Left renal pelvis (tissue), 4 donors: ENCODE results near the gene FAXDC2. TPM values are rescaled to one million over a fixed set of nuclear protein-coding genes. Genes with fewer than 3 reads are reported as not detected.
"Not testable (repeated sequence)": the region's sequence is repeated elsewhere in the genome, so short reads cannot be mapped to it uniquely, and the experiment has no call there.

Source experiments
- DNase-seq, 4 donors: peaks; one replicate each; pipeline ENCODE4 v3.0.0-alpha.2; 2013; ENCODE audit warnings: low read depth in 4 of 4, low spot score in 3 of 4
- polyA plus RNA-seq, 4 donors: library from polyadenylated mRNA; unstranded; fragments of 120-200 nt; gene quantifications; one replicate each; pipeline ENCODE4 v1.2.1, GENCODE V29; 2013; ENCODE audit not compliant: insufficient read length in 4 of 4

Gene FAXDC2
- polyA plus RNA-seq, 4 donors: 36.1 to 45.3 (median 40.3) TPM

DNA sequence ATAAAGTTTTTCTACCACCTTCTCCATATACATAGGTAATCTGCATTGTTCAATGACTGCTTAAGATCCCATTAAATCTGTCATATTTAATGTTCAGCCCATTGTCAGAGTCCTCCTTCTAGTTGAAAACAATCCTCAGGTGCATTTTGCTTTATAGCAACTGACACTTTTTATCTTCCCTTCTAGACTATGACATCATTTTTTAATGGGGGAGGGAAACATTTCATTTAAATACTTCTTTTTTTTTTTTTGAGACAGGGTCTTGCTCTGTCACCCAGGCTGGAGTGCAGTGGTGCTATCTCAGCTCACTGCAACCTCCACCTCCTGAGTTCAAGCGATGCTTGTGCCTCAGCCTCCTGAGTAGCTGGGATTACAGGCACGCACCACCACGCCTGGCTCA, 17.6 kb downstream of the FAXDC2 start:
- DNase-seq: not testable (repeated sequence)

DNA sequence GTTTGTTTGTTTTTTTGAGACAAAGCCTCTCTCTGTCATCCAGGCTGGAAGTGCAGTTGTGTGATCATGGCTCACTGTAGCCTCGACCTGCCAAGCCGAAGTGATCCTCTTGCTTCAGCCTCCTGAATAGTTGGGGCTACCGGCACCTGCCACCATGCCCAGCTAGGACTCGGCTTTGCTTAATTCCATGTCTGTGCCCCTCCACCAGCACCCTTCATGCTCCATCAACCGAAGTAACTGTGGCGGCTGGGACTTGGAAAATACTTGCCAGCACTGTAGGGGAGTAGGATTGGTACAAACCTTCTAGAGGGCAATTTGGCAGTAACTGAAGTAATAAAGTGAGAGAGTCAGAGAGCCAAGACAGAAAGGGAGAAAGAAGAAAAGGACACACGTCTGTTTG, 19.0 kb downstream of the FAXDC2 start:
- DNase-seq: no peak

DNA sequence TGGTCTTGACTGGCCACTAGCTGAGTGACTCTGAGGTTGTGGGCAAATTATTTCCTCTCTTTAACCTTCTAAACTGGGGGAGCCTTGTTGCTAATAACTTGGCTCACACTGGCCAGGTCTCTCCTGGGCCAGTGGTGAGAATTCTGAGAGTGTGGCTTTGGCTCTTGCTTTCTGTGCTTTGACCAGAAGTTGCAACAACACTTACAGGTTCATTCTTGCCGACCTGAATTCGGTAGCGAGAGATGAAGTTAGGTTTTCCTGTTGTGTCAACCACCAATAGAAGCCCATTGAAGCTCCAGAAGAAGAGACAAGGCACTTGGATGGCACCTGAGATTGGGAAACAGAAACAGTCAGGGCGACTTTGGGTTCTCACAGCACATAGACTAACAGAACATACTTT, 19.8 kb downstream of the FAXDC2 start:
- DNase-seq: no peak

DNA sequence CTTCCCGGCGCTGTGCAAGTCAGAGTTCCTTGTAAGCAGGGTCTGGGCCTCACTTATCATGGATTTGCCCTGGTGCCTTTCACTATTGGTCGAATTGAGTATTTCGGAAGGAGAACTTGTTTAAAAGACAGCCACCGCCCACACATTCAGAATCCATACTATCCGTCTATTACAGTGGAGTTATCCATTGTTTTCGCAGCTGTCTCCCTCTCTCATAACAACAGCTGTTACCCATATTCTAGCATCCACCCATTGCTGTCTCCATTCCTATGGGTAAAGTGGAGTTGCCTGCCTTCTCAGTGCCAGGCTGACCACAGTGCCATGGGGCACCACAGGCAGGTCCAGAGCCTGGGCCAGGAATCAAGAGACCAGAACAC, 20.2 kb downstream of the FAXDC2 start:
- no peak for DNase-seq

DNA sequence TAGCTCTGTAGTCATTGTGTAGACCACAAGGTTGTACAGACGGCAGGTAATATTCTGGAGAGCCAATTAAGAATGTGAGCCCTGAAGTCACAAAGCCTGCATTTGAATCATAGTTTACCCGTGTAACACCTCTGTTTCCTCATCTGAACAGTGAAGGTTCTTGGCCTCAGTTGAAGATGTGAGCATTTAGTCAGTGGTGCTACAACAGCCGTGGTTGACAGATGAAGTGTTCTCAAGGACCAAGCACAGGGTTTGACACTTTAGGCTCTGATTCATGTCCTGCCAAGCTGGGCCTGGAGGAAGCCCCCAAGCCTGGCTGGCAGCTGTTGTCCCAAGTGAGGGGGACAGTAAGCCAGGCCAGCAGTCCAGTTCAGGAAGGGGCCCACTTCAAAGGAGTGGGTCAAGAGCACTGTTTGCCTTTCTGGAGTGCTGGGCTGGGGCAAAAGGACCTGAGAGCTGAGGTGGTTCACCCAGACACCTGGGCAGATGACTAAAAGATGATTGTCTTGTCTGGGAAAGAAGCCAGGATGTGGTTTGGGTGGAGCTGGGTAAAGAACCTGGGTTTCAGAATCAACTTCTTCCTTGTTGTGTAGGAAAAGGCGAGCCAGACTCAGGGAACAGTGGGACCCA, 20.7 kb downstream of the FAXDC2 start:
- no peak for DNase-seq

DNA sequence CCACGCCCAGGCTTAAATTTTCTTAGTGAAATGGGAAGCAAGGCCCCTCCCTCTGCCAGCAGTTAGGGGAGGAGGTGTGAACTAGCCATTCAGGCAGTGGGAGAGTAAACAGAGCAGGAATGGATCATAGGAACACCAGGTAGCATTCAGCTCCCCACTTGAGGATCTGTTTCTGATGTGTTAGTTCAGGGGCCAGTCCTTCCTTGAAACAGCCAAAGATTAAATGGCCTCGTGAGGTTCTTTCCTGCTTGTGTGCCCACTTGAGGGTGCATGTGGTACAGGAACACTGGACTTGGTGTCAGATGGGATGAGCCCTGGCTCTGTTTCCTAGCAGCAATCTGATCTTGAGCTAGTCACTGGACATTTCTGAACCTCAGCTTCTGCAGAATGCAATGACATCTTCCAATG, 21.2 kb downstream of the FAXDC2 start:
- no peak for DNase-seq

DNA sequence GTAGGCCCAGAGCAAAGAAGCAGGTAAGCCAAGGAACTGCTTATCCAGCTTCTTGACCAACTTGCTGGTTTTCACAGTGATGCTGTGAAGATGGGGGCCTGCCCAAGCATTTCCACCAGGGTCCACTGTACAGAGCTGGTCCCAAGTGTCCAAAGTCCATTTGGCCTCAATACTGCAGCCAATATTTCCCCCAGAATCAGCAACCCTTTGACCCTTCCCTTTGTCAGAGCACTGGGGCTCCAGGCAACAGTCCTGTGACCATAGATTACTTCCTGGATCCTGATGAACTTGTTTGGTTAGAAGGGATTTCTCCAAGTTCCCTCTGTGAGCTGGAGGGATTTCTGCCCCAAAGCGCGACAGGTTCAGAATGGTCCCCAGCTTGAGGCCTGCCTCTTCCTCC, 26.3 kb downstream of the FAXDC2 start:
- no peak for DNase-seq

DNA sequence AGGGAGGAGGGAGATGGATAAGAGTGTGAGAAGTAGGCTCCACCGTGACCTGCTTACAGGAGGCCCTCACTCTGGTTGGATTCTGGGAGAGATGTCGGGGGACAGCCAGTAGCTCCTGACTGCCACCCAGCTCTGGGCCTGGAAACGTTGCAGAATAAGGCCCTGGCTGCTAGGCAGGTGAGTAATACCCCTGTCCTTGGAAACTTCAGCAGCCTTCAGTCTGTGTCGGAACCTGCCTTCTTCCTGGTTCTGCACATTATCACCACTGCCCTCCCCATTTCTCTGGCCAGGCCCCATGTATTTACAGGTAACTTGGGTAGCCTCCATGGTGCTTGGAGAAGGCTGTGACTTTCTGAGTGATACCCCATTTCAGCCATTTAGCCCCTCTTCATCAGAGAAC, 26.8 kb downstream of the FAXDC2 start:
- no peak for DNase-seq

DNA sequence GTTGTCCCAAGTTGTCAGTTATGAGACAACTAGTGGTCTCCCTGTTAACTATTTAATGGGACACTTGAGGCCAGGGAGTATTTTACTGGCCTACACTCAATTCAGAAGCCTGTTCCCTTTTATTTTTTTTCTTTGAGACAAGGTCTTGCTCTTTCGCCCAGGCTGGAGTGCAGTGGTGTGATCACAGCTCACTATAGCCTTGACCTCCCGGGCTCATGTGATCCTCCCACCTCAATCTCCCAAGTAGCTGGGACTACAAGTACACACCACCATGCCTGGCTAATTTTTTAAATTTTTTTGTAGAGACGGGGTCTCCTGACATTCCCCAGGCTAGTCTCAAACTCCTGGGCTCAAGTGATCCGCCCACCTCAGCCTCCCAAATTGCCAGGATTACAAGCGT, 27.5 kb downstream of the FAXDC2 start:
- DNase-seq: not testable (repeated sequence)

DNA sequence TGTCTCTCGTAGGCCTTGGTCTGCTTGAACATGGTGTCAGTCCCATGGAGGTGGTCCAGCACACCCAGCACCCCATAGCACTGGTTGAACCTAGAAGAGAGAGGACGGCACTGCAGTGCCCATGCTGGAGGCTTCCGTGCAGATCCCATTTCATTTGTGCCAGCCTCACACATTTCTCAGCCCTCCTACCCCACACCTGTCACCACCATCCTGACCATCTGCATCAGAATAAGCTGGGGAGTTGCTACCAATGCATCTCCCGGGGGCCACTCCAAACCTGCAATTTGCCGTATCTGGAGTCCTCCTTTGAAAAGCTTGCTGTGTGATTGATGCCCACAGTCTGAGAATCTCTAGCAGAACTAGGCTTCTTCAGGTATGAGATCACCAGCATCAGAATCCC, 30.0 kb downstream of the FAXDC2 start:
- DNase-seq: no peak

DNA sequence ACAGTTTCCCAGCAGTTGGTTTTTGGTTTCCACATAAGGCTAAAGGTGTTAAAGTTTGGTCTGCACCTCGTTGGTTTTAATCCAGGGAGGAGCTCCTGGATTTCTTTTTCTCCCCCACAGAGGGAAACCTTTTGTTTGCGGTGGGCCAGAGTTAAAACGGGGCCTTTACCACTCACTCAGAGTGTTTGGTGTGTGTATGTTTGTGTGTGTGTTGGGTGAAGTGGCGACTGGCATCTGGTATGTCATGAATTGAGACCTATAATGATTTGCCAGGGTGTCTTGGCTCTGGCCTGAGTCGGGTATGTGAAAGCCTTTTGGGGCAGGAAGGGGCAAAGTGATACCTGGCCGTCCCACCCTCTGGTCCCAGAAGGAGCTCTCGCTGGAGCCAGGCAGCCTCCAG, 30.9 kb downstream of the FAXDC2 start:
- DNase-seq: no peak

DNA sequence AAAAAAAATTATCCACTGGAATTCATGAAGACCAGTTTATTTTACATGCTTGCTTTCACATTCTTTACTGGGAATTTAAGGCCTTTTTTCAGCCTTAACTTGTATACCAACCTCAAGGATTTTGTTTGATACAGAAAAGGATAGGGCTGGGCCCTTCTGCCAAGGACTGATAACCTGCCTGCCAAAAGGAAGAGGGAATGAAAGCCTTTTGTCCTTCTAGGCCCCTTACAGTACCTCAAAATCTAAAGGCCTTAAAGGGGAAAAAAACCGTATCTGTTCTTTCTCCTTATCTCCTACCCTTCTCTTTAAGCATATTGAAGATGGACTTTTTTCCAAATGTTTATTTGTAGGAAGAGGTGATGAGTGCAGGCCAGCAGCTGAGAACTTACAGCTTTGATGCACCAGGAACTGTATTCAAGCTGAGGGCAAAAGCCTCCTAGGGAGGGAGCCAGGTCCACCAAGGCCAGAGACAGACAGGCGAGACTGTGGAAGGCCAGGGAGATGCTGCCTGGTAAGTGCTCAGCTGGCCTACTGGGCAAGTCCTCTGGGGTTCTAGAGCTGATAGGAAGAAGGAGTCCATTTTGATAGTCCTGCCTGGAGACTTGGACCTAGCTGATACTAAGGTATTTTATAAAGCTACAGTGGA, 31.8 kb downstream of the FAXDC2 start:
- DNase-seq: no peak

DNA sequence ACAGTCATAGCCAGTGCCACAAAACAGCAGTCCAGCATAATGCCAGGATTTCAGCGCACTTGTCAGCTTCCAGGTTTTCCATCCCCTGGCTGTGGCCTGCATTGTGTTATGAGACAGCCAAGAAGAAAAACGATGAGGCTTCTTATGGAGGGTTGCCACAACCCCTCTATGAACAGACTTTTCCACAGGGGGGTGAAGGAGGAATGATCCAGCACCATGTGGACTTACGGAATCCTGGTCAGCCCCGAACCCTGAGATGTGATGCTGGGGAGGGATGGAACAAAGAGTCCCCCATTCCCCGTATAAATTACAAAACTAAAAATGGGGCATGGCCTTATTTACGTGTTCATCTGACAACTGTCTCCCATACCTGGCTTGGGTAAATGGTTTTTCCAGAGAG, 32.6 kb downstream of the FAXDC2 start:
- no peak for DNase-seq

DNA sequence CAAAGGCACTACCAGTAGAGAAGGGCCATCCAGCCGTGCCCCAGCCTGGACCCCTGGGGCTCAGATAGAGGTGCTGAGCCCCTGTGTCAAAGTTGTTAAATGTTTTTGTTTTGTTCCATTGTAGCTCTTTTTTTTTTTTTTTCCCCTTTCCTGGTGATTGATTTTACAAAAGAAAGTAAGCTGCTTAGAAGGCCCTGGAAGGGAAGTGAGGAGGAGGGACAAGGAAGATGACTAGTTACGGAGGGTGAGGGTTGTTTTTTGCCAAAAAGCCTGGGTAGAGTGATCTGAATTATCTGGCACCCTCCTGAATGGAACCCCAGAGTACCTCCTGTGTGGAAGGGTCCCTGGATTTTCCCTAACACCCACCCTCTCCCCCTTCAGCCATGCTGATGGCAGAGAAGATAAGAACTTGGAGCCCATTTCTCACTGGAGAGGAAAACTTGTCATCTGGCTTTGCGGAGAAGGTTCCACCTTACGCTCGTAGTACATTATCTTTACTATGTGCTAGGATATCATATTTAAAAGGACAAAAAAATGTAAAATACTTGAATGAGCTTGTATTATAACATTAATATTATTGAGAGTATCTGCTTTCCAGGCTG, 33.4 kb downstream of the FAXDC2 start:
- no peak for DNase-seq

DNA sequence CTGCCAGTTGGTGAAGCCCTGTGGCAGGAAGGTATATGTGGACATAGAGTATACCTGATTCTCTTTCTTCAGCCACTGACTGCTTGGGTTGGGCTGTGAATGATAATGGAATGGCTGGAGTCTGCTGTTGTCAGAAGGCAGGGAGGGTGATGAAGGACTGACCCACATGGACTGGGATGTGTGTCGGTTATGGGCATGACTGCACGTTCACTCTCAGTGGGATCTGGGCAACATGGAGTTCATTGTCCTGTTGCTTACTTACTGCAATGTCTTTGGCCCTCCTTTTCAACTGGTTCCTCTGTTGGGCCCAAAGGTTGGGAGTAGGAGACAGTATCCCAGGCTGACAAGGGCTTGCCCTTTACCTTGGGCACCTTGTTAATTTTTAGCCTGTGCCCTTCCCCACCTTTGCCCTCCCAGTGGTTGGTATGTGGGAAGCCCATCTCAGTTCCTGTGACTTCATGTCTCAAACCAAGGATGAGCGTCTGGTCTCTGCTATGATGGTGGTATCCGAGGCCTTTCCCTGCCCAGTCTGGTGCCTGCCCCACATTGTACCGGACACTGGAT, 34.6 kb downstream of the FAXDC2 start:
- DNase-seq: no peak

DNA sequence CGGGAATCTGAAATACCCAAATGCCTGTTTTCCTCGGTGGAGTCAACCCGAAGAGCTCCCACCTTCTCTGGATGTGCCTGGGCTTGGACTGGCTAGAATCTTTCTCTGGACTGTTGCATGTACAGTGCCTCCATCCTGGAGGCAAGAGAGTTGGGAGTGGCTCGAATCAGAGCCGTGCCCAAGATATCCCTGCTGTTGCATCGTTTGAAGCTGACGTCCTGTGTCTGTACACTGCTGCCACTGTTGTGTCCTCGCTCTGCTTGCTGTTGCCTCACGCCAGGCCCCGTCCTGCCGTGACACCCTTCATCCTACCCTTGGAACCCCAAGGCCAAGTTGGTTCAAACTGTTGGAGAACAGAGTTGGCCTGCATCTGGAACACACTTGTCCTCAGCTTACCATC, 35.4 kb downstream of the FAXDC2 start:
- DNase-seq: no peak

DNA sequence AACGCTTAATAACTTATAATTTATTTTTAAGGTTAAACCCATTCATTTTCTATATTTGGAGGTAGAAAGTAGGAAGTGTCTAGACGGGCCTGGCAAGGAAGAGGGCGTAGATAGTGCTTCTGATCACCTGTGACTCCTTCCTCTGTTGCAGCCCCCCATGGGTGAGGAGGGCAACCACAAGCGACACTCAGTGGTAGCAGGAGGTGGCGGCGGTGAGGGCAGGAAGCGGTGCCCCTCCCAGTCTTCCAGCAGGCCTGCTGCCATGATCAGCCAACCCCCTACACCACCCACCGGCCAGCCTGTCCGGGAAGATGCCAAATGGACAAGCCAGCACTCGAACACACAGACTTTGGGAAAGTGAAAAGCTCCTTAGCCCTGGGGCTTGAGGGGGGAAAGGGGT, 36.7 kb downstream of the FAXDC2 start:
- DNase-seq: no peak

DNA sequence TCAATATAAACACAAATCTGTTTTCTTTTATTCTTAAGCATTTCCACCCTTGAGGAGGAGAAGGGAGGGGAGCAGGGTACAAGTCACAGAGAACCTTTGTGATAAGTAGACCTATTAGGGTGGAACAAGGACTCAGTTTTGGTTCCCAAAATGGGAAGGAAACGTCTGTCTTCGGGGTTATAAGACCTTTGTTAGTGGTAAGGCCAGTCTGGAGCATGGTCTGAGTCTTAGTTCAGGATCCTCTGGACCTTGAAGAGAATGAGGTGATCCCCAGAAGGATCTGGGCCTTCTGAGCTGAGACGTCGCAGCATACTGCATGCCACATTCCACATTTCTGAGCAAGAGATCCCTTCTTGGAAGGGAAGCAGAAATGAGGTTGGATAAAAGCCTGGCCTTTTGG, 37.2 kb downstream of the FAXDC2 start:
- DNase-seq: no peak

DNA sequence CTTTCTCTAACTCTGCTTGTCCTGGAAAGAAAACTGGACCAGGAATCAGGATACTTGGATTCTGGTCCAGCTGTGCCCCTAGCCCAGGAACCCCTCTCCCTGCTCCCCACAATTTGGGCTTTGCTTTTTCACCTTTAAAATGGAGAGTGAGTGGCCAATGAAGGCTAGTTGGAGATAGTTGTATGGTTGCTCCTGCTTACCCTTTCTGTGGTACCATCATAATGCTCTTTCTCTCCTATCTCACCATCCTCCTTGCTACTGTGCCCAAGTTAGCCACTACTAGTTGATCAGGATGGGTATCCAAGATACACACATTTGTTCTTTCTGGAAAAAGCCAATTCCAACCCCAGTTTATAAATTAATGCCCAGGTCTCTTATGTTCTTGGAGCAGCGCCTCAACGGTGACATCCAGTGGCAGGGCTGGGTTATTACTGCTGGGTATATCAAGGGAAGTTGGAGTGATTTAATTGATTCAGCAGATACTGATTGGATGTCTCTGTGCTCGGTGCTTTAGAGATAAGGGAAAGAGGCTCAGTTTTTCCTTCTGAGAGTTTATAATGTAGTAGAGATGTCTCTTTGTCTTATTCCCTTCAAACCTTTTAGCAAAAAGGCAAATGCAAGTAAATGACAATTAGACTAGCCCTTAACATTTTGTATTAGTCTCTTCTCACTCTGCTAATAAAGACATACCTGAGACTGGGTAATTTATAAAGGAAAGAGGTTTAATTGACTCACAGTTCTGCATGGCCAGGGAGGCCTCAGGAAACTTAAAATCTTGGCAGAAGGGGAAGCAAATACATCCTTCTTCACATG, 38.5 kb downstream of the FAXDC2 start:
- DNase-seq: peak in 3 of 4 donors; percentile 18 to 29 (median 27)

DNA sequence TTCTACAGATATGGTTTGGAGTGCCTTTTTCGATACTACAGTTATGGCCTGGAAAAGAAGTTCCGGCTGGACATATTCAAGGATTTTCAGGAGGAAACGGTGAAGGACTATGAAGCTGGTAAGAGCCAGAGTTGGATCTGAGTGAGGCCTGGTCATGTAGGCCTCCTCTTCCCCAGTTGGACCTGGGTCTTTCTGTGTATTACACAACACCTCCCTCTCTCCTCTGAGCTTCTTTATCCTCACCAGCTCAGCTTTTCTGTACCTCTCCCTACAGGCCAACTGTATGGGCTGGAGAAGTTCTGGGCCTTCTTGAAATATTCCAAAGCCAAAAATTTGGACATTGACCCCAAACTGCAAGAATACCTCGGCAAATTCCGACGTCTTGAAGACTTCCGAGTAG, 39.2 kb downstream of the FAXDC2 start:
- no peak for DNase-seq

DNA sequence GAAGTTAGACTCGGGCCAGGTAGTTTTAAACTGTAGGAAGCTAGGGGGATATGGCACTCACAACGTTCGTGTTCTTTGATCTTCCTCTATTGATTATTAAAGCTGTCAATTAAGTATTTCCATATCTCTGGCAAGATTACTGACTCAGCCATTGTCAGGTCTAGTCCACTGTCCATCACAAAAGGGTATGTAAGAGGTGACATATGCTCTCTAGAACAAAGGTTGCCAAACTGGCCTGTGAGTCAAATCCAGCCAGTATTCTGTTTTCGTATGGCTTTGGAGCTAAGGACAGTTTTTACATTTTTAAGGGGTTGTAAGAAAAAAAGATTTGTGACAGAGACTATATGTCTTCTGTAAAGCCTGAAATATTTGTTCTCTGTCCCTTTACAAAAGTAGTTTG, 44.2 kb downstream of the FAXDC2 start:
- DNase-seq: no peak
